Peyer's patch (tissue), 4 donors: ENCODE measurements around the gene CCDC88C.

Experiments used
- POLR2A ChIP-seq, 2 donors: fragments of 450-650 bp; IDR thresholded peaks; one replicate each; pipeline ENCODE4 v1.5.1; 2017; ENCODE audit warnings: antibody characterized with exemption in 2 of 2, mild to moderate bottlenecking in 2 of 2, moderate library complexity in 2 of 2
- TF ChIP-seq, protein P1 (sequence below), 6 experiments: fragments of 450-650 bp in 4 of 6; fragments of 200-600 bp in 2 of 6; sonication (generic) in 1 of 6; IDR thresholded peaks; one replicate each; pipeline ENCODE4 v1.5.1; 2017 to 2019; ENCODE audit warnings: antibody characterized with exemption in 6 of 6, mild to moderate bottlenecking in 3 of 6, moderate library complexity in 1 of 6

DNA sequence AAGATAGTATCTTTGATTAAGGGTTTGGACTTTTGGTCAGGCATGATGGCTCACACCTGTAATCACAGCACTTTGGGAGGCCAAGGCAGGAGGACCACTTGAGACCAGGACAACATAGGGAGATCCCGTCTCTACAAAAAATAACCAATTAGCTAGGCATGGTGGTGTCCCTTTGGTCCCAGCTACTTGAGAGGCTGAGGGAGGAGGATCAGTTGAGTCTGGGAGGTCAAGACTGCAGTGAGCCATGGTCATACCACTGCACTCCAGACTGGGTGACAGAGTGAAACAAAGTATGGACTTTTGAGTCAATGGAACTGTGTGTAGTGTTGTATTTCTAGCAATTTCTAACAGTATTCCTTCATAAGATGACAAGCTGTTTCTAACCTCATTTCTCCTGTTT is 38.7 kb upstream of the CCDC88C start:
- no peak for TF ChIP-seq POLR2A (IDR thresholded peaks at IDR 0.05)
- TF ChIP-seq, protein P1, sequence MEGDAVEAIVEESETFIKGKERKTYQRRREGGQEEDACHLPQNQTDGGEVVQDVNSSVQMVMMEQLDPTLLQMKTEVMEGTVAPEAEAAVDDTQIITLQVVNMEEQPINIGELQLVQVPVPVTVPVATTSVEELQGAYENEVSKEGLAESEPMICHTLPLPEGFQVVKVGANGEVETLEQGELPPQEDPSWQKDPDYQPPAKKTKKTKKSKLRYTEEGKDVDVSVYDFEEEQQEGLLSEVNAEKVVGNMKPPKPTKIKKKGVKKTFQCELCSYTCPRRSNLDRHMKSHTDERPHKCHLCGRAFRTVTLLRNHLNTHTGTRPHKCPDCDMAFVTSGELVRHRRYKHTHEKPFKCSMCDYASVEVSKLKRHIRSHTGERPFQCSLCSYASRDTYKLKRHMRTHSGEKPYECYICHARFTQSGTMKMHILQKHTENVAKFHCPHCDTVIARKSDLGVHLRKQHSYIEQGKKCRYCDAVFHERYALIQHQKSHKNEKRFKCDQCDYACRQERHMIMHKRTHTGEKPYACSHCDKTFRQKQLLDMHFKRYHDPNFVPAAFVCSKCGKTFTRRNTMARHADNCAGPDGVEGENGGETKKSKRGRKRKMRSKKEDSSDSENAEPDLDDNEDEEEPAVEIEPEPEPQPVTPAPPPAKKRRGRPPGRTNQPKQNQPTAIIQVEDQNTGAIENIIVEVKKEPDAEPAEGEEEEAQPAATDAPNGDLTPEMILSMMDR (IDR thresholded peaks at IDR 0.05): no peak
